HT1080 (cell line): Measurements from ENCODE around the gene ZFPM1. TPM values are rescaled to one million over a fixed set of nuclear protein-coding genes. Genes with fewer than 3 reads are reported as not detected.
A peak's percentile ranks its signal among the peaks of the same experiment; 100 is the strongest.

Source experiments
- DNase-seq: peaks from one replicate; pipeline ENCODE4 v3.0.0-alpha.2; 2015; ENCODE audit warnings: low read depth
- total RNA-seq: library from RNA; depleted of rRNA; stranded (reverse); fragments of >200 nt; shearing (Covaris generic); gene quantifications from 2 replicates; pipeline ENCODE4 v1.2.3, GENCODE V29; 2014

The ZFPM1 gene
- total RNA-seq, 1 experiment from 2014 or later, result 1.9 TPM

GRCh38 chr16:88433632-88434352, 19.3 kb upstream of the ZFPM1 start:
- no peak for DNase-seq

- DNase-seq, result no peak
Measured at GRCh38 chr16:88434353-88434690, 18.8 kb upstream of the ZFPM1 start.

GRCh38 chr16:88434746-88435145, 18.3 kb upstream of the ZFPM1 start:
- DNase-seq, result no peak

- DNase-seq, result no peak
Measured at GRCh38 chr16:88435437-88436355, 17.4 kb upstream of the ZFPM1 start.

- DNase-seq, result no peak
Measured at GRCh38 chr16:88436796-88437195, 16.3 kb upstream of the ZFPM1 start.

GRCh38 chr16:88437367-88437964, 15.6 kb upstream of the ZFPM1 start:
- DNase-seq, result no peak

GRCh38 chr16:88438084-88438870, 14.8 kb upstream of the ZFPM1 start:
- no peak for DNase-seq

- DNase-seq, result no peak
Measured at GRCh38 chr16:88439016-88439415, 14.1 kb upstream of the ZFPM1 start.

GRCh38 chr16:88439706-88440105, 13.4 kb upstream of the ZFPM1 start:
- DNase-seq, result no peak

GRCh38 chr16:88440111-88440510, 13.0 kb upstream of the ZFPM1 start:
- DNase-seq, result no peak

GRCh38 chr16:88440686-88441405, 12.2 kb upstream of the ZFPM1 start:
- no peak for DNase-seq

GRCh38 chr16:88441460-88441859, 11.6 kb upstream of the ZFPM1 start:
- no peak for DNase-seq

- no peak for DNase-seq
Measured at GRCh38 chr16:88442383-88442726, 10.7 kb upstream of the ZFPM1 start.

- DNase-seq, result peak; percentile 64
Measured at GRCh38 chr16:88442727-88443576, 10.1 kb upstream of the ZFPM1 start.

- DNase-seq, result no peak
Measured at GRCh38 chr16:88444826-88445582, 8.1 kb upstream of the ZFPM1 start.

- DNase-seq, result no peak
Measured at GRCh38 chr16:88445583-88445960, 7.5 kb upstream of the ZFPM1 start.

- DNase-seq, result no peak
Measured at GRCh38 chr16:88446061-88446460, 7.0 kb upstream of the ZFPM1 start.

GRCh38 chr16:88446736-88447135, 6.3 kb upstream of the ZFPM1 start:
- no peak for DNase-seq

GRCh38 chr16:88447881-88448280, 5.2 kb upstream of the ZFPM1 start:
- DNase-seq, result no peak
